GM12873 (cell line): ENCODE measurements around the gene FSD1.

Source experiments
- CTCF ChIP-seq: IDR thresholded peaks from 2 replicates; pipeline ENCODE4 v1.5.1; 2012; ENCODE audit warnings: low read depth, mild to moderate bottlenecking, moderate library complexity, low read length, control low read depth; ENCODE audit not compliant: insufficient read depth; ENCODE audit errors: missing control alignments

The FSD1 gene

GRCh38 chr19:4371247-4372164 is 67.1 kb downstream of the FSD1 start:
- TF ChIP-seq CTCF: no peak

GRCh38 chr19:4372165-4373012 is 68.0 kb downstream of the FSD1 start:
- TF ChIP-seq CTCF: no peak

GRCh38 chr19:4373013-4373367 is 68.6 kb downstream of the FSD1 start:
- no peak for TF ChIP-seq CTCF
